ENCODE results near the gene GSTT4.
"Not testable (repeated sequence)": the region's sequence is repeated elsewhere in the genome, so short reads cannot be mapped to it uniquely, and the experiment has no call there.

GSTT4 gene

DNA sequence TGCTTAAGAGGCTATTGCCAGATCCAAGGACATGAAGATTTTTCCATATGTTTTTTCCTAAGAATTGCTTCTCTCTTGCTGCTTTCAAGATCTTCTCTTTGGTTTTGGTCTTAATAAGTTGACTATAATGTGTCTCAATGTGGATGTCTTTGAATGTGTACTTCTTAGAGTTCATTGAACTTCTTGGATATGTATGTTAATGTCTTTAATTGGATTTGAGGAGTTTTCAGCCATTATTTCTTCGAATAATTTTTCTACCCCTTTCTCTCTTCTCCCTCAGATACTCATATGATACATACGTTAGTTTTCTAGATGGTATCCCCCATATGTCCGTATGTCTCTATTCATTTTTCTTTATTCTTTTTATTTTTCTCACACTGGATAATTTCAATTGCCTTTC is 19.1 kb upstream of the GSTT4 start:
- DNase-seq = no peak

DNA sequence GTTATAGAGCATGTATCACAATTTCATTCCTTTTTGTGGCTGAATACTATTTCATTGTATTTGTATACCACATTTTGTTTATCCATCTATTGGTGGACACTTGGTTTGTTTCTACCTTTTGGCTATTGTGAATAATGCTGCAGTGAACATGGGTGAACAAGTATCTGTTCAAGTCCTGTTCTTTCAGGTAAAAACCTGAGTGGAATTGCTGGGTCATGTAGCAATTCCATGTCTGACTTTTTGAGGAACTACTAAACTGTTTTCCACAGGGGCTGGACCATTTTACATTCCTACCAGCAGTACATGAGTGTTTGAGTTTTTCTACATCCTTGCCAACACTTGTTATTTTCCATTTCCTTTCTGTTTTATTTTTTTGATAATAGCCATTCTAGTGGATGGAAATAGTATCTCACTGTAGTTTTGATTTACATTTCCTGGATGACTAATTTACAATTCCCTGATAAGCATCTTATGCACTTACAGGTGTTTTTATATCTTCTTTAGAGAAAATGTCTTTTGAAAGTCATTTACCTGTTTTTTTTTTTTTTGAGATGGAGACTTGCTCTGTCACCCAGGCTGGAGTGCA is 18.0 kb upstream of the GSTT4 start:
- DNase-seq = no peak

DNA sequence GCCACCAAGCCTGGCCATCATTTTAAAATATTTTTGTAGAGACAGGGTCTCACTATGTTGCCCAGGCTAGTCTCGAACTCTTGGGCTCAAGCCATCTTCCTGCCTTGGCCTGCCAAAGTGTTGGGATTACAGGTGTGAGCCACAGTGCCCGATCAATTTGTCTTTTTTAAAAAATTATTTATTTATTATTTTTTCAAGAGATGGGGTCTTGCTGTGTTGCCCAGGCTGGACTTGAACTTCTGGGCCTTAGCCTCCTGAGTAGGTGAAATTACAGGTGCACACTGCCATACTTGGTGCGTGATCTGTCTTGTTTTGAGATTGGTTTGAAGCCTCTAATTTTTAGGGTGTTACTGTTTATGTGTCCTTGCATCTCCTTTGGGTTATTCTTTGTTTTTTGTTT is 16.1 kb upstream of the GSTT4 start:
- DNase-seq = no peak

DNA sequence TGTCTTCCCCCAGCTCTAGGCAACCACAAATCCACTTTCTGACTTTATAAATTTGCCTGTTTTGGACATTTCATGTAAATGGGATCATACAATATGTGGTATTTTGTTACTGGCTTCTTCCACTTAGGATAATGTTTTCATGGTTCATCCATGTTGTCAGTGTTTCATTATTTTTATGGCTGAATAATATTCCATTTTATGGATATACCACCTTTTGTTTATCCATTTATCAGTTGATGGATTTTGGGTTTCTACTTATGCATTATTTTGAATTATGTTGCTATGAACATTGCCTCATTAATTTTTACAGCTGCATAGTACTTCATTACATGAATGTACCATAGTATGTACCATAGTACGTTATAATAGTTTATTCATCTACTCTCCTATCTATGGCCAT is 10.9 kb upstream of the GSTT4 start:
- DNase-seq = no peak

DNA sequence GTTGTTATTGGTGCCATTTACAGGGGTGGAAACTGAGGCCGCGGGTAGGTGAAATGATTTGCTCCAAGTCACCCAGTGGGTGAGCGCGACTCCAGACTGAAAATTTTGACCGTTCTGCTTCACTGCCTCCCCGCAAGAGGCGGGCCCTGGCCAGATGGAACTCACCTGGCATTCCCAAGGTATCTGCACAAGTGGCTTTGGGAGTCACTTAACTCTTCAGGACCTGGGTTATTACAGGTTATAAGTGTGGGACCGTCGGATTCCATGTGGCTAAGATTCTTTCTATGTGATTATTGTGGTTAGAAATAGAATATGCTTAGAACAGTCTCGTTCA is 6.4 kb upstream of the GSTT4 start:
- no peak for DNase-seq

DNA sequence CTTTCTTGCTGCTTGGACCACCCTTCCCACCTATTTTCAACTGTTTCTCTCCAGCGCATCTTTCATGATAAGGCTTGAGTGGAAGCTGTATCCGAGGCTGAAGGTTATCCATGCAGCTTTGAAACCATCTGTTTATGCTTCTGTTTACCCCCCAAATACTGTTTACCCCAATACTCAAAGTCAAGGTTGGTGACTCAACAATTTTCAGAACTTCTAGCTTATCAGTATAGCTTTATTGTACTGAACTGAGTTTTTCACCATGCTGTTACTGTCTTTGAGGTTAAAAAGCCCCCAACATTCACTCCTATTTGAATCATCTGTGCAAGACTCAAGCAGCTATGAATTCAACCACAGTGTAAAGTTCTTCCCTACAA is 4.8 kb upstream of the GSTT4 start:
- DNase-seq = no peak

DNA sequence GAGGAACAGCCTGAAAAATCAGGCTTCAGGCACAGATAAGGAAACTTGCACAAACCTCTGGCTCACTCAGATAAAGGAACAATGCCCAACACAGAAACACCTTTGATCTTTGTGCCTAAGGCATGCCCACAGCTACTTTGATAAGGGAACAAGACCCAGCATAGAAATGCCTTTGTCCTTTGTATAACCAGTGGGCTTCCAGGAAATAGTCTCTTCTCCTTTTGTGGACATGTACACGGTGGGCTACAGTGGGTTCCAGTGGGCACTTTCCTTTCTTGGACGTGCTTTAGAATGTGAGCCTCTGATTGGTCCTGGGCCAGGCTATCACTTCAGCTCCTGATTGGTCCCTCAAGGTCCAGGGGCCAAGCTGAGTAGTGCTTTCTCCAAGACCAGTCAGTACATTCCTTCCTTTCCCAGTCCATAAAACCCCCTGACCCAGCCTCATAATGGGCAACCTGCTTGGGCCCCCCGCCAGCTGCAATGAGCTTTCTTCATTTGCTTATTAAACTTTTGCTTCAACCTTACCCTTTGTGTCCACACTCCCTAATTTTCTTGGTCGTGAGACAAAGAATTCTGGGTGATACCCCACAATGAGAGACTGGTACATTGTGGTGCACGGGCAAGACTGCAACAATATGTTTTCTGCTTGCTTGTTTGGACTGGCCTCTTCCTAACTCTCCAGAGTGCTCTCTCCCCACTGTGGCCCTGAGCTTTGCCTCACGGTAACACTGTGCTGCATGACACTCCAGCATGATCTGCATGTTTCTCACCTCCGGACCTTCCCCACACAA is 4.2 kb upstream of the GSTT4 start:
- no peak for DNase-seq

DNA sequence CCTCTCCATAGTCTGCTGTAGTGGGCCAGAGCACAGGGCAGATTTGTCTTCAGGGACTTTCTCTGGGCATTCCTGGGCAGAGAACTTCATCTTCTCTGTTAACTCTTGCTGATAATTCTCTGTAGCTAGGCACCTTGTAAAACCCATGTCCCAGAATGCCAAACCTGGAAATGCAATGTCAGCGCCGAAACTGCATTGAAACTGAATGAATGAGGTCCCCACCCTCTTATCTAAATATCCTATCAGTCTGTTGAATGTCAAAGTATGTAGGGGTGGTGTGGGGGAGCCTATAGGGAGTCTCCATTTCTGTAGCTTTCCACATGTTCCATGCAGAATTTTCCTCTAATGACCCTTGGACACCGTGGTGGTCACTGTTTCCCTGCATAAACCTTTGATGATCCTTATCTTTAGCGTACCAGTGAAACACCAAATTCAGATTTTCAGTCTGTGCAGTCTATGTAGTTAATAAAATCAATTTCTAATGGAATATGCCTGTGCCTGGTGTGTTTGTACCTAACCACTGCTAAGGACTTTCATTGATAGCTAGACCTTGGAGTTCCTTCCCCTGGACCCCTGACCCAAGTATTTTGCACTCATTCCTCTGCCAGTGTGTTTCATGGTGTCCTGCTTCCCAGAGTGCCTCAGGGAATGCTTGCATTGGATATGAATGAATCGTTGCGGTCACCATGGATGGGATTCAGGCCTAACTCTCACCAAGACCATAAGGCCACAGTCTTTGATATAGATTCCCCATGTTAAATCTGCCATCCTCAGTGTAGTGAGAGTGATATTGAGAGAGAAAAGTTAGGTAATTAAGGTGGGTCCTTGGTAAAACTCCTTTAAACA is 3.4 kb upstream of the GSTT4 start:
- no peak for DNase-seq

DNA sequence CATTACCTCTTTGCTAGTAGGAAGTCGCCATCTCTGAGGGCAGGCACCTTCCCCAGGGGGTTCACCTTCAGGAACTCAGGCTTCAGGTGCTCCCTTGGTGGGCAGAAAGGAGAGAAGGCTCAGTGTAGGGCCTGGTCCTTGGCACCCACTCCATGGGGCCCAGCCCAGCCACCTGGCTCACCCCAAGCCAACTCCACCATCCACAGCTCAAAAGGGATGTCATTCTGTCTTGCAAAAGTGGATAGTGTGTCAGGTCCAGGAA is 2.7 kb upstream of the GSTT4 start:
- no peak for DNase-seq

DNA sequence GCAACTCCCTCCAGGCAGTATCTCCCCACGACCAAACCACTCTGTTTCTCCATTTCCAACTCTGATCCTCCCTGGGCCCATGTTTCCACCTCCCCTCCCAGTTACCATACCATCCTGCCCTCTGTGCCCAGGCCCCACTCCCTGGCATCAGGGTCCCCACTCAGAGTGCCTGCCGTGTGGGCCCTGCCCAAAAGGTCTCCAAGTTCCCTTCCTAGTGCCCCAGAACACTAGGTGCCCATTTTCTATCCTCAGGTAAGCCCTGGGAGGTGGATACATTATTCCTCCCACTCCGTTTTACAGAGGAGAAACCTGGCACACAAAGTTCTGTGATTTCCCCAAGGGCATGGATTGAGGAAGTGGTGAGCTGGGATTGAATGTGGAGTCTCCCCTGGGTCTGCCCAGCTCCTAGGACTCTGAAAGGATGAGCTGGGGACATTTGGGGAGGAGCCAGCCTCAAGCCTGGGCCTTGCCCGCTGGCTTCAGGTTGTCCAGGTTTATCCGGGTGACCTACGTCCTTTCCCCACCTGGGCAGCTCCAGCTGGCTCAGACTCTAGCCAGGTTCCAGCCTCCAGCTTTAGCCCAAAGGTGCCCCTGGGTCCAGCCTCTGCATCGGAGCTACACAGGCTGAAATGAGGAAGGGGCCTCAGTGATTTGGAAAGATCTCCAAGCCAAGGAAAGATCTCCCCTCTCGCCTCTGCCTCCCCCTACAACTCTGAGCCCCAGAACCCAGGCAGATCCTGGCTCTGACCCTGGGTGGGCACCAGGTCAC is 2.2 kb upstream of the GSTT4 start:
- DNase-seq = no peak

DNA sequence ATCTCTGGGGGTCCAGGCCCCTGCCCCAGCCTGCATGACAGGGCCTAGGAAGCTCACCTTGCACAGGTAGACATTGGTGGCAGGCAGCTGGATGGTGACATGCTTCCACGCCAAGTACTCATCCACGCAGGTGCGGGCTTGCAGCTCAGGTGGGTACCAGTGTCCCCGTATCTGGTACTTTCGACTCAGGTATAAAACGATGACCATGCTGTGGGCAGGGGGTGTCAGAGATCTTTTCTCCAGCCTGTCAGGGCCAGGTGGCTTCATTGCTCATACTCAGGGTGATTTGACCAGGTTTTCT is 1.6 kb upstream of the GSTT4 start:
- no peak for DNase-seq

DNA sequence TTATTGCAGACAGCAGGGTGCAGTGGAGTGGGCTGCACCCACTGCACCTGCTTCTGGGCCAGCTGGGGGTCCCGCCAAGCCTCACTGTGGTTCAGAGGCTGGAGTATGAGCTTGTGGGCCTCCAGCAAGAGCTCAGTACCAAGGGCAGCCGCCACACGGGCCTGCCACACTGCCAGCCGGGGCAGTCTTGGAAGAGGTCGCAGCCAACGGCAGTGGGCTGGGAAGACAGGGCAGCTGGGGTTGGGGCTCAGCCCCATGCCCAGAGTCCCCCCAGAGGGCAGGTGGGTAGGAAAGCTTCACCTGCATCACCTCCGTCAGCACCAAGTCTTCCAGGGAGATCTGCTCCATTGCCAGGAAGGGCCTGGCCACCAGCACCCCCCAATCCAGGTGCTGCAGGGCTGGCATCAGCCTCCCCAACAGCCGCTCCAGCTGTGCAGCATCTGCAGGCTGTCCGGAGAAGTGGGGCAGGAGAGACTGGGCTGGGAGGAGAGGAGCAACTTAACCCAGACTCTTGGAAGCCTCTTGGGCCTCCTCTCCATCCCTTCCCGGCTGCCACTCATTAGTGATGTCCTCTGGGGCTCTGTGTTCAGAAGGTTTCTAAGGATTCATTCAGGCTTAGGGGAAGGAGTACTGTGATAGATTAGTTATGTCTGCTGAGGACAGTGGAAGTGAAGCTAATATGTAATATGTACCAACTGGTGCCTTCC is 1.1 kb upstream of the GSTT4 start:
- DNase-seq = no peak

DNA sequence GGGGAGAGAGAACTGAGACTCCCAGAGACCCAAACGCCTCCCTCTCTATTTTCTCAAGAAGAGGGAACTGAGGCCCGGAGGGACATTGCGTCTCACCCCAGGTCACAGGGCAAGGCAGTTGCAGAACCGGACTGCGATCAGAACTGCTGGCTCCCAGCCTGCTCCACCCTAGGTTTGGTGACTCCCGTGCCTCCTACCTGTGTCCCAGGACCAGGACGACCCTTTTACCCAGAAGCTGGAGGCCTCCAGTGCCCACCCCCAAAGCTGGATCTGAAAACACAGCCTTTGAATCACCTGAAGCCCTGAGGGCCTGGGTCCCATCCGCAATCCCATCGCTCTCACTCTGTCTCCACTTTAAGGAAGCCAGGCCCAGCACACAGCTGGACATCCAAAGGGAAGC is 1.4 kb downstream of the GSTT4 start:
- no peak for DNase-seq

DNA sequence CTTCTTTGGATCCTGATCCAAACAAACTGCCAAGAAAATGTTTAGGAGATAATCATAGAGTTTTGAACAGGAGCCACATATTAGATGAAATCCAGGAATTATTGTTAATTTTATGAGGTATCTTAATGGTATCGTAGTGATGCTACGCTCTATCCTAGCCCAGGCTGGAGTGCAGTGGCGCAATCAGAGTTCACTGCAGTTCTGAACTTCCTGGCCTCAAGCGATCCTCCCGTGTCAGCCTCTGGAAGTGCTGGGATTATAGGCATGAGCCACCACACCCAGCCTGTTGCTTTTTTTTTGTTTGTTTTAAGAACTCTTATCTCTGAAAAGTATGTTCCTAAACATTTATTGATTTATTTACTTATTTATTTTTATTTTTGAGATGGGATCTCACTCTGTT is 2.4 kb downstream of the GSTT4 start:
- DNase-seq = no peak

DNA sequence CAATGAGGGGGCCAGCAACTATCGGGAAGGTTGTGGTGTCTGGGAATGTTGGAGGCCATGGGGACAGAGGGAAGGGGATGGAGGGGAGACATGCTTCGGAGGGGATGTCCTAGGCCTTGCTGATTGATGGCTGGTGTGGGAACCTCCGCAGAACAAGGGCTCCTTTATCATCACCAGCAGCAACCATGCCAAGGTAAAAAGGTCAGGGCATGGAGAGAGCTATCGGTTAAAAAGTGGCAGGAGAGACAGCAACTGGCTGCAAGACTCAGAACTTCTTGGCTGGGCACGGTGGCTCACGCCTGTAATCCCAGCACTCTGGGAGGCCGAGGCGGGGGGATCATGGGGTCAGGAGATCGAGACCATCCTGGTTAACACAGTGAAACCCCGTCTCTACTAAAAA is 3.0 kb downstream of the GSTT4 start:
- DNase-seq = no peak

DNA sequence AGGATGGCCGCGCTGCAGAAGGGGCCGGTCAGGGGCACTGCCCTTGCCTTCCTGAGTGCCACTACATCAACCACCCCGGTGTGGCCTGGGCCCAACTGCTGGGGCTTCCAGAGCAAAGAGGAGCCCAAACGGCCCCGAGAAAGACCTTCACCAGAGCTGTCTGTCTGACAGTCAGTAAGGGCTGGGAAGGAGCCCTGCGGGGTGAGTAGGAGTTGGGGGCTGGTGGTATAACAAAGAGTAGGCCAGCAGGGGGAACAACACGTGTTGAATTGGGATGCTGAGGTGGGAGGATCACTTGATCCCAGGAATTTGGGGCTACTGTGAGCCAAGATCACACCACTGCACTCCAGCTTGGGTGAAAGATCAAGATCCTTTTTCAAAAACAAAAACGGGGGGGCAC is 3.9 kb downstream of the GSTT4 start:
- no peak for DNase-seq

DNA sequence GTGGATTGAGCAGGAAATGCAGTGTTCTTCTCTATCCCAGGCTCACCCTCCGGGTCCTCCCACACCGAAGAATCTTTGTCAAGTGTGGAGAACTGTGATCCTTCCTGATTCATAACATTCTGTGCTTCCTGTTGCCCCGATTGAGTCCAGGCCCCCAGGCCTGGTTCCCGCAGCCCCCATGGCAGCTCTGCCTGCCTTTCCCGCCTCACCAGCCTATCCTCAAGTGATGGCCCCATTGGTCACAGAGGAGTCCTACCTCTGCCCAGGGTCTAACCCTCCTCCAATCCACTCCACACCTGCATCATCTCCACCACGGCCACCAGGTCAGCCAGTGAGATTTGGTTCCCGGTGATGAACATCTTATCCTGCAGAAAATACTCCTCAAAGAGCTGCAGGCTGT is 5.5 kb downstream of the GSTT4 start:
- DNase-seq = not testable (repeated sequence)

DNA sequence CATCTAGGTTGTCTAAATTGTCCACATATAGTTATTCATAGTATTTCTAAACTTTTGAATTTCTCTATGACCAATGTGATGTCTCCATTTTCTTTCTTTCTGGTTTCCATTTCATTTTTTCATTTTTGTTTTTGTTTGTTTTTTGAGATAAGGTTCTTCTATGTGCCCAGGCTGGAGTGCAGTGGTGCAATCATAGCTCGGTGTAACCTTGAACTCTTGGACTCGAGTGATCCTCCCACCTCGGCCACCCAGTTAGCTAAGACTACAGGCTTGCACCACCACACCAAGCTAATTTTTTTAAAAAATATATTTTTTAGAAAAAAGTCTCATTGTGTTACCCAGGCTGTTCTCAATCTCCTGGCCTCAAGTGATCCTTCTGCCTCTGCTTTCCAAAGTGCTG is 8.2 kb downstream of the GSTT4 start:
- DNase-seq = no peak

DNA sequence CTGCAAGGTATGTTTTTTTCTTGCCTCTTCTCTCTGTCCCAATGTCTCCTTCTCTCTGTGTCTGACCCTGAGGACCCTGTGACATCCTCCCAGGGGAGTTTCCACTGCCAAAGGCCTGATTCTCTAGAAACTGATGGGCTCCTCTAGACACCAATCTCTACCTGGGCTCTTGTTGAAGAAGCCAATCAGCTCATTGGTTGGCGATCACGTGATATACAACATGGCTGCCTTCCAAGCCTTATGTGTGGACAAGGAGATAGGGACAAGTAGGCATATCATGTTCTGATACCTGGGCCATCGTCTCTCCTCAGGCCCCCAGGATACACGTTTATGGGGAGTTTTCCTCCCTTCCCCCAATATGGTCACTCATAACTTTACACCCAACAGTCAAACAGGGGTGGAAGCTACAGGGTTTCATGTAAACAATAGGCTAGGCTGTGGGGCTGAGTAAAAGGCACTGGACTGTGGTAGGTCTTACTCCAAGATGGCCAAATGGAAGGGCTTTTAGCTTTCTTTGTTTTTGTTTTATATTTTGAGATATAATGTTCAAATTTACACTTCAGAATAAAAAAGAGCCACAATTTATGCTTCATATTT is 11.6 kb downstream of the GSTT4 start:
- not testable (repeated sequence) for DNase-seq

DNA sequence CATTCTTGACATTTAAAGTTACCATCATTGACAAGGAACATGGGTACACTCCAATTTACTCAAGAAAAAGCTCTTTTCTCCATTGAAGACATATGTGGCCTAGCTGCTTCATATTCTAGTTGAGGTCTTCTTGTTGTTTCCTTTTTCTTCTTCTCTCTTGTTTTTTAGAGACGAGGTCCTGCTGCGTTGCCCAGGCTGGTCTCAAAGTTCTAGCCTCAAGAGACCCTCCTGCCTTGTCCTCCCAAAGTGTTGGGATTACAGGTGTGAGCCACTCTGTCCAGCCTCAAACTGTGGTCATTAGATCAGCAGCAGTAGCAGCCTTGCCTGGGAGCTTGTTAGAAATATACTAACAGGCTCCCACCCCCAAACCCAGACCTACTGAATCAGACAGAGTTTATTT is 12.2 kb downstream of the GSTT4 start:
- DNase-seq = not testable (repeated sequence)

DNA sequence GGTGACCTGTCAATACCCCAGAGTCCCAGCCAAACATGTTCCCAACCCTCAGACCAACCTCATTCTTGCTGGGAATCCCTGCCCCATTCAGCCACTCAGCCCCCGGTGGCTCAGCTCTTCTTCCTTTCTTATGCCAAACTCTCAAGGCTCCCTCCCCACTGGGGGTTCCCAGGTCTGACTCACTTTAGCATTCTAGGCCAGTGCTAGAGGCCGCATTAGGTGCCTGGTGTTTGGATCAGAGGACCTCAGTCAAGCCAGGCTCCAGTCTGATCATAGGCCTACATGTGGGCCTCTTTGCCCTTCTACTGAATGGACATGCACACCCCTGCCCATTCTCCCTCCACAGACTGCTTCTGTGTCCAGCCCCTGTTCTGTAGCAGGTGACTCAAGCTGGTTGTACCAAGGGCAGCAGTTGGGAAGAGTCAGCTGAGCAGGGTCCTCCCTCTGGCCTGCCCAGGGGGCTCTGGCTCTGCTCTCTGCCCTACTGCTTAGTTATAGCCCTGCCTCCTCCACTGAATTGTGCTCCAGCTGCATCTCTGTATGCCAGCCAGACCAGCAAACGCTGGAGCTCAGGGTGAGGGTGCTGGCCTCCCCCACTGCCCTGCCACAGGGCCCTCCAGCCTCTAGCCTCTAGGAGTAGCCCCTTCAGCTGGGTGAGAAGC is 15.5 kb downstream of the GSTT4 start:
- not testable (repeated sequence) for DNase-seq

DNA sequence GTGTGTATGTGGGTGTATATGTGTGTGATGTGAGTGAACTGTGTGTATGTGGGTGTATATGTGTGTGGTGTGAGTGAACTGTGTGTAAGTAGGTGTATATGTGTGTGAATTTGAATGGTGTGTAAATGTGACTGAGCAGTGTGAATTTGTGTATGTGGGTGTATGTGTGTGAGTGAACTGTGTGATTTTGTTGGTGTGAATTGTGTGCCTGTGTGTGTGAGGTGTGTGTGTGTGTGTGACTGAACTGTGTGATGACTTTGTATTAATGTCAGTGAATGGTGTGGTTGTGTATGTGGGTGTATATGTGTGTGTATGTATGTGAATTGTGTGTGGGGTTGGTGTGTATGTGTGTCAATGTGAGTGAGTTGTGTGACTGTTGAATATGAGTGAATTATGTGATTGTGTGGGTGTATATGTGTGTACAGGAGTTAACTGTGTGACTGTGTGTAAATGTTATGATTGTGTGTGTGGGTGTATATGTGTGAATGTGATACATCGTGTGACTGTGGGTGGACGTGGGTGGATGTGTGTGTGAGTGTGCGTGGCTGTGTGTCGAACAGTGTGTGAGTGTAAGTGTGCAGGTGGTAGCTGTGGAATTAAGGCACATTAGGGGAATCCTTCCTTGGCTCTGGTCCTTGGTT is 18.6 kb downstream of the GSTT4 start:
- DNase-seq = not testable (repeated sequence)
